HK-2 (cell line): ENCODE results near the gene SNAP25.

Source experiments
- DNase-seq: peaks from one replicate; pipeline ENCODE4 v3.0.0-alpha.2; 2018; ENCODE audit not compliant: unreplicated experiment

The SNAP25 gene

GRCh38 chr20:10332656-10333415 lies 114.2 kb downstream of the SNAP25 start:
- no peak for DNase-seq

DNA sequence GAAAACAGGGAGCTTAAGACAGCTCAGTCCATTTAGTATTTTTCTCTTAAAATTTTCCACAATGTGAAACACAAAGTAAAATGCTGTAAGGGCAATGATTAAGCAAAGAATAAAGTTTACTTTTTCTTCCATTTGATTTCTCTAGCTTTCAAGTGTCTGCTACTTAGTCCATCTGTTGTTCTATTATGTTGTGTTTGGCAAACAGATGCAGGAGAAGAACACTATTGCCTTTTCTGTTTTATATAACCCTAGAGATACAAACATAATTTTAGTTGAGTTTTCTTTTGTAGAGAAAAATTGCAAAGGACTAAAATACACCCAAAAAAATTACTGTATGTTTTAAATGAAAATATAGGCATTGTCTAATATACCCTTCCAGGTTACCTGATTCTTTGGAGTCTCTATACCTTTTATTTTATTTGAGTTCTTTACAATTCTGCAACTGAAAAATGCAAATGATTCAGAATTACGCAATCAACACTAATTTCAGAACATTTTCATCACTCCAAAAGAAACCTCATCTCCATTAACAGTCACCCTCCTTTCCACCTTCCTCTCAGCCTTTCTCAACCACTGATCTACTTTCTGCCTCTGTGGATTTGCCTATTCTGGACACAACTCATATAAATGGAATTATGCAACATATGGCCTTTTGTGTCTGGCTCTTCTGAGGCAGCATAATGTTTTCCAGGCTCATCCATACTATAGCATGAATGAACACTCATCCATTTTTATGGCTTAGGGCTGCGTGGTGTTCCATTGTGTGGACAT lies 118.5 kb downstream of the SNAP25 start:
- DNase-seq, result no peak

- no peak for DNase-seq
These were observed 120.0 kb downstream of the SNAP25 start for GRCh38 chr20:10338426-10339180.

DNA sequence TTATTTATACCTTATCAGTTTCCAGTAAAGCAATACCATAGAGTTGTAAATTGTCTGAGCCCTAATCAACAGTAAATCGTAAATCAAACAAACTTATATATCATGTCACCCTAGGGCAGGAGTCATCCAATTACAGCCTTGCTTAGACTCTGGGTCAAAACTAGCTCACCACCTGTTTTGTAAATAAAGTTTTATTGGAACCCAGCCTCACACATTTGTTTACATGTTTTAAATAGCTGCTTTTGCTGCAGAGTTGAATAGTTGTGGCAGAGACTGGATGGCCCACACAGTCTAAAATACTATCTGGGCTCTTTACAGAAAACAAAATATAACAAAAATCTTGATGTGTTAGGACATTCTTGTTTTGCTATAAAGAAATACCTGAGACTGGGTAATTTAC lies 121.0 kb downstream of the SNAP25 start:
- DNase-seq, result no peak

GRCh38 chr20:10342152-10342551 lies 123.5 kb downstream of the SNAP25 start:
- no peak for DNase-seq

GRCh38 chr20:10344953-10345352 lies 126.3 kb downstream of the SNAP25 start:
- no peak for DNase-seq

DNA sequence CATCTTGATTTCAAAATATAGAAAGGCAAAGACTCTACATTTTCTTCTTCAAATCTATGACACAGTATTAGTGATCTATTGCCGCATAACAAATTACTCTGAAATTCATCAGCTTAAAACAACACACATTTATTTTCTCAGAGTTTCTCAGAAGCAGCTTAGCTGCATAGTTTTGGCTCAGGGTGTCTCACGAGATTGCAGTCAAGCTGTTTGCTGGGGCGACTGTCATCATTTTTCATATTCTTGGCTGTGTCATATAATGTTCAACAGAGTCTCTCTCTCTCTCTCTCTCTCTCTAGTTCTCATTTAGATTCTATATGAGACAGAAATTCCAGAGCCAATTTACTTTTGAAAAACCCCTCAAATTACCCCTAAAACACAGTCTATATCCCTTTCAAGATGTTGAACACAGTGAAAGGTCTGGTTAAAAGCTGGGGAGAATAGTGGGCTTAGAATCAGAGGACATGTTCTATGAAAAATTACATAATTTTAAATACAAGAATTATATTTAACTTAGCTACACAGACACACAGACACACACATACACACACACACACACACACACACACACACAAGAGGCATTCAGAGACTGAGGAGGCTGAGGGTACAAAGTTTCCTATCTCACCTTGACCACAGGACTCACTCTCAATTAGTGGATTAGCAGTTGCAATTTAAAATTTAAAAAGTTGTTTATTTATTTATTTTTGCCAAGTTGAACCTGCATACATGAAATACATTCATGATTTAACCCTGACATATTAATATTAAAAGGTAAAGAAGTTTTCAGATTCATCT lies 128.7 kb downstream of the SNAP25 start:
- no peak for DNase-seq

- DNase-seq, result no peak
These were observed 130.5 kb downstream of the SNAP25 start for GRCh38 chr20:10349118-10349517.

DNA sequence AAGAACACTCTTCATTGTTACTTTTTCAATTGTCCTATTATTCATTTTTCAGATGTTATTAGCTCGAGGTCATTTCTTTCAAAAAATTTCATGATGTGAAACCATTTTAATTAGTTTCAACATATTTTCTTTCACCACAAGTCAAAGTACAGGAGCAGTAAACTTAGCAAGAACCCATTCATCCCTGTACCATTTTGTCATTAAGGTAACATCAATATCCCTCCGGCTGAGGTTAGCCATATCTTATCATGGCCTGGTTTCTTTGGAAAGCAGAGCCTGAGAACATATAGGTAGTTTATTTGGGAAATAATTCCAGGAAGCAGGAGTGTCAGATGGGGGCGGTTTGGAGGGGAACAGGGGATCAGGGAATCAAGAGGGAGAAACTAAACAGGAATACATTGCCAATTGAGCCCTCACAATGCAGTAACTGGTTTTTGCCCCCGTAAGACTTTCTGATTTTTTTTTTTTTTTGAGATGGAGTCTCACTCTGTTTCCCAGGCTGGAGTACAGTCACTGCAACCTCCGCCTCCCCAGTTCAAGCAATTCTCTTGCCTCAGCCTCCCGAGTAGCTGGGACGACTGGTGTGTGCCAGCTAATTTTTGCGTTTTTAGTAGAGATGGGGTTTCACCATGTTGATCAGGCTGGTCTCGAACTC lies 131.7 kb downstream of the SNAP25 start:
- no peak for DNase-seq

GRCh38 chr20:10352934-10353824 lies 134.5 kb downstream of the SNAP25 start:
- DNase-seq, result no peak

- no peak for DNase-seq
These were observed 138.0 kb downstream of the SNAP25 start for GRCh38 chr20:10356628-10357027.
